HUES64 (cell line): ENCODE measurements around the gene RABGAP1L.
"Not testable (repeated sequence)": the region's sequence is repeated elsewhere in the genome, so short reads cannot be mapped to it uniquely, and the experiment has no call there.

ENCODE experiments used
- H3K27ac ChIP-seq: 2 replicates; pipeline ENCODE4 v1.7.0; 2013; ENCODE audit warnings: low read depth, low read length, inconsistent platforms
- H3K27me3 ChIP-seq: 2 replicates; pipeline ENCODE4 v1.6.1; 2013; ENCODE audit warnings: mild to moderate bottlenecking, low read length; ENCODE audit not compliant: insufficient read depth
- H3K36me3 ChIP-seq: 2 replicates; pipeline ENCODE4 v1.6.1; 2013; ENCODE audit warnings: mild to moderate bottlenecking, low read length; ENCODE audit not compliant: insufficient read depth
- H3K4me1 ChIP-seq: 2 replicates; pipeline ENCODE4 v1.6.1; 2013; ENCODE audit warnings: mild to moderate bottlenecking, low read length, moderate library complexity; ENCODE audit not compliant: insufficient read depth
- H3K4me3 ChIP-seq: 2 replicates; pipeline ENCODE4 v1.5.1; 2013; ENCODE audit warnings: mild to moderate bottlenecking, low read length, moderate library complexity
- H3K9ac ChIP-seq: 2 replicates; pipeline ENCODE4 v1.6.1; 2013; ENCODE audit warnings: mild to moderate bottlenecking, low read depth, low read length
- H3K9me3 ChIP-seq: 2 replicates; pipeline ENCODE4 v1.6.1; 2013; ENCODE audit warnings: low read depth, low read length; ENCODE audit not compliant: insufficient read depth
- WGBS: fragments of 150-250, 120-280 bp; methylation state at CpG from one replicate; pipeline ENCODE4 v1.1.7; 2013; ENCODE audit warnings: missing lambda C conversion rate; 5-methylcytosine and 5-hydroxymethylcytosine counted together

The RABGAP1L gene

GRCh38 chr1:174701565-174701964 lies 542.2 kb downstream of the RABGAP1L start:
- Histone ChIP-seq H3K9ac (no peak overlapping the region), H3K4me1 (peaks cover 8% of the 10 kb centered on the region), H3K27me3 (no peaks in the 10 kb centered on the region), H3K4me3 (no peak overlapping the region), H3K36me3 (no peaks in the 10 kb centered on the region), H3K27ac (no peak overlapping the region), H3K9me3 (no peaks in the 10 kb centered on the region)
- WGBS = 95% methylated on average over 2 of the region's 2 CpGs

GRCh38 chr1:174702011-174702410 lies 542.7 kb downstream of the RABGAP1L start:
- H3K9ac ChIP-seq = no peak overlapping the region
- H3K27ac ChIP-seq = no peak overlapping the region
- H3K4me1 ChIP-seq = peaks cover 8% of the 10 kb centered on the region
- H3K27me3 ChIP-seq = no peaks in the 10 kb centered on the region
- WGBS = 92% methylated on average over 2 of the region's 2 CpGs
- H3K4me3 ChIP-seq = no peak overlapping the region
- H3K36me3 ChIP-seq = no peaks in the 10 kb centered on the region
- H3K9me3 ChIP-seq = no peaks in the 10 kb centered on the region

- H3K9ac ChIP-seq = no peak overlapping the region
- 96% methylated on average over 3 of the region's 3 CpGs for WGBS
- H3K4me3 ChIP-seq = no peak overlapping the region
- H3K27me3 ChIP-seq = no peaks in the 10 kb centered on the region
- peaks cover 8% of the 10 kb centered on the region for H3K4me1 ChIP-seq
- H3K36me3 ChIP-seq = no peaks in the 10 kb centered on the region
- no peaks in the 10 kb centered on the region for H3K9me3 ChIP-seq
- H3K27ac ChIP-seq = no peak overlapping the region
Observed at GRCh38 chr1:174703309-174703708, 544.0 kb downstream of the RABGAP1L start.

- no peaks in the 10 kb centered on the region for H3K9me3 ChIP-seq
- H3K4me1 ChIP-seq = peaks cover 8% of the 10 kb centered on the region
- no peak overlapping the region for H3K27ac ChIP-seq
- H3K27me3 ChIP-seq = no peaks in the 10 kb centered on the region
- H3K4me3 ChIP-seq = no peak overlapping the region
- H3K36me3 ChIP-seq = no peaks in the 10 kb centered on the region
- WGBS = no CpG with 5 or more reads among the region's 1 CpG
- no peak overlapping the region for H3K9ac ChIP-seq
Observed at GRCh38 chr1:174704300-174704699, 545.0 kb downstream of the RABGAP1L start.

- Histone ChIP-seq H3K27ac (no peak overlapping the region), H3K9ac (no peak overlapping the region), H3K27me3 (no peaks in the 10 kb centered on the region), H3K4me3 (no peak overlapping the region), H3K36me3 (no peaks in the 10 kb centered on the region), H3K4me1 (no peaks in the 10 kb centered on the region), H3K9me3 (no peaks in the 10 kb centered on the region)
- WGBS = 96% methylated on average over 50 of the region's 50 CpGs
Observed at GRCh38 chr1:174710868-174711845, 551.8 kb downstream of the RABGAP1L start.

- H3K9ac ChIP-seq, H3K9me3 ChIP-seq, H3K4me3 ChIP-seq, H3K36me3 ChIP-seq, H3K27me3 ChIP-seq, H3K27ac ChIP-seq, H3K4me1 ChIP-seq: not testable (repeated sequence)
- WGBS = 96% methylated on average over 8 of the region's 8 CpGs
Observed at GRCh38 chr1:174711848-174712247, 552.5 kb downstream of the RABGAP1L start.

- no peak overlapping the region for H3K9ac ChIP-seq
- H3K4me3 ChIP-seq = no peak overlapping the region
- H3K4me1 ChIP-seq = no peaks in the 10 kb centered on the region
- no peaks in the 10 kb centered on the region for H3K27me3 ChIP-seq
- WGBS = 95% methylated on average over 8 of the region's 8 CpGs
- no peak overlapping the region for H3K27ac ChIP-seq
- H3K36me3 ChIP-seq = no peaks in the 10 kb centered on the region
- no peaks in the 10 kb centered on the region for H3K9me3 ChIP-seq
Observed at GRCh38 chr1:174712541-174712940, 553.2 kb downstream of the RABGAP1L start.

GRCh38 chr1:174713796-174714195 lies 554.5 kb downstream of the RABGAP1L start:
- no peak overlapping the region for H3K9ac ChIP-seq
- H3K4me3 ChIP-seq = no peak overlapping the region
- no peak overlapping the region for H3K27ac ChIP-seq
- 94% methylated on average over 1 of the region's 1 CpG for WGBS
- no peaks in the 10 kb centered on the region for H3K9me3 ChIP-seq
- H3K4me1 ChIP-seq = no peaks in the 10 kb centered on the region
- no peaks in the 10 kb centered on the region for H3K36me3 ChIP-seq
- H3K27me3 ChIP-seq = no peaks in the 10 kb centered on the region

- Histone ChIP-seq H3K27ac (no peak overlapping the region), H3K4me1 (no peaks in the 10 kb centered on the region), H3K4me3 (no peak overlapping the region), H3K9me3 (no peaks in the 10 kb centered on the region), H3K36me3 (no peaks in the 10 kb centered on the region), H3K9ac (no peak overlapping the region), H3K27me3 (no peaks in the 10 kb centered on the region)
- 99% methylated on average over 2 of the region's 2 CpGs for WGBS
Observed at GRCh38 chr1:174719194-174719593, 559.9 kb downstream of the RABGAP1L start.

- Histone ChIP-seq H3K27ac (no peak overlapping the region), H3K9ac (no peak overlapping the region), H3K36me3 (no peaks in the 10 kb centered on the region), H3K9me3 (no peaks in the 10 kb centered on the region), H3K4me3 (no peak overlapping the region), H3K4me1 (no peaks in the 10 kb centered on the region), H3K27me3 (no peaks in the 10 kb centered on the region)
- 95% methylated on average over 1 of the region's 1 CpG for WGBS
Observed at GRCh38 chr1:174720618-174721017, 561.3 kb downstream of the RABGAP1L start.

- no peak overlapping the region for H3K27ac ChIP-seq
- WGBS = 97% methylated on average over 2 of the region's 2 CpGs
Observed at GRCh38 chr1:174721246-174721645, 561.9 kb downstream of the RABGAP1L start.

More at GRCh38 chr1:174721246-174721645, 561.9 kb downstream of the RABGAP1L start:
- H3K9ac ChIP-seq = no peak overlapping the region
- H3K27me3 ChIP-seq = no peaks in the 10 kb centered on the region
- H3K4me3 ChIP-seq = no peak overlapping the region
- no peaks in the 10 kb centered on the region for H3K36me3 ChIP-seq
- H3K9me3 ChIP-seq = no peaks in the 10 kb centered on the region
- H3K4me1 ChIP-seq = no peaks in the 10 kb centered on the region
